T1000 (cell line): ENCODE measurements around the gene ABHD16A.
"Not testable (repeated sequence)": the region's sequence is repeated elsewhere in the genome, so short reads cannot be mapped to it uniquely, and the experiment has no call there.

Experiments
- DNase-seq: peaks from one replicate; lab custom pipeline; 2025; ENCODE audit warnings: mixed read lengths; lab: John Stamatoyannopoulos, UW

ABHD16A gene

GRCh38 chr6:31713991-31714684 is 11.0 kb upstream of the ABHD16A start:
- DNase-seq: no peak

DNA sequence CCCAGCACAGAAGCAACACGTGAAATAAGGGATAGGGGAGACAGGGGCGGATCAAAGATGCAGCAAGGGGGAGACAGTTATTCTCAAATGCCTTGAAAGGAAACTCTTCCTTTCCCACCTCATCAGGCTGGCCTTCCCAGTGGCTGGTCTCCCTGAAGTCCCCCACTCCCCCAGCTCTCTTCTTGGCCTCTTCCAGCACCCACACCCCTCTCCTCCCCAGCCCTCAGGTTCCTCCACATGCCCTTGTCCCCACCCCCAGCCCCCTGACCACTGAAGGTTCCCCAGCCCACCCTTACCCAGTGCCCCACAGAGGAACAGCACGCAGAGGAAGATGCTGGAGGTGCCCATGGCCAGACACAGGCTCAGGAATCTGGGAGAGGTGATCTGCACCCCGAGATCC is 10.3 kb upstream of the ABHD16A start:
- no peak for DNase-seq

DNA sequence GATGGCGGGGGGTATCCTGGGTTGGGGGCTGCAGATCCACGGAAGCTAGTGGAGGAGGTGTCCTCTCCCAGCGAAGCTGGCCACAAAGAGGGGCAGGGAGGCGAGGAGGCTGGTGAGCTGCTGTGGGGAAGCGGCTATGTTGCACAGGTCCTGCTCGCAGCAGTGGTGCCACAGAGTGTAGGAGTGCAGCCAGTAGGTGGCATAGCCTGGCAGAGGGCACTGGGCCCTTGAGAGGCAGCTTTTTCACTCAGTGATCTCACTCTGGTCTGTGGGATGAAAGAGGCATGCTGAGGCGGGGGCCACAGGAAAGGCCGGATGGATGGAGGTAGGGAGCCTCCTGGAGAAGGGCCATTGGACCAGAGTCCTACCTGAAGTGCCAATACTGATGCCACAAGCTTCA is 9.2 kb upstream of the ABHD16A start:
- no peak for DNase-seq

GRCh38 chr6:31711233-31711632 is 8.1 kb upstream of the ABHD16A start:
- DNase-seq: no peak

- DNase-seq: no peak
Observed at GRCh38 chr6:31710523-31711219, 7.5 kb upstream of the ABHD16A start.

DNA sequence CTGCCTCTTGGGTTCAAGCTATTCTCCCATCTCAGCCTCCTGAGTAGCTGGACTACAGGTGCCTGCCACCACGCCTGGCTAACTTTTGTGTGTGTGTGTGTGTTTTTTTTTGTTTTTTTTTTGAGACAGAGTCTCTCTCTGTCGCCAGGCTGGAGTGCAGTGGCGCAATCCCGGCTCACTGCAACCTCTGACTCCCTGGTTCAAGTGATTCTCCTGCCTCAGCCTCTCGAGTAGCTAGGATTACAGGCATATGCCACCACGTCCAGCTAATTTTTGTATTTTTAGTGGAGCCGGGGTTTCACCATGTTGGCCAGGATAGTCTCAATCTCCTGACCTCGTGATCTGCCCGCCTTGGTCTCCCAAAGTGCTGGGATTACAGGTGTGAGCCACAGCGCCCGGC is 6.0 kb upstream of the ABHD16A start:
- not testable (repeated sequence) for DNase-seq

- no peak for DNase-seq
Observed at GRCh38 chr6:31708224-31708623, 5.1 kb upstream of the ABHD16A start.

DNA sequence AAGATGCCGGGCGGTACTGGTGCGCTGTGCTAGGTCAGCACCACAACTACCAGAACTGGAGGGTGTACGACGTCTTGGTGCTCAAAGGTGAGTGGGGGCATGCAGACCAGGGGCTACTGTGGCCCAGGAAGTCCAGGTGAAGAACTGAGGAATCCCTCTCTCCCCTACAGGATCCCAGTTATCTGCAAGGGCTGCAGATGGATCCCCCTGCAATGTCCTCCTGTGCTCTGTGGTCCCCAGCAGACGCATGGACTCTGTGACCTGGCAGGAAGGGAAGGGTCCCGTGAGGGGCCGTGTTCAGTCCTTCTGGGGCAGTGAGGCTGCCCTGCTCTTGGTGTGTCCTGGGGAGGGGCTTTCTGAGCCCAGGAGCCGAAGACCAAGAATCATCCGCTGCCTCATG is 4.6 kb upstream of the ABHD16A start:
- no peak for DNase-seq

DNA sequence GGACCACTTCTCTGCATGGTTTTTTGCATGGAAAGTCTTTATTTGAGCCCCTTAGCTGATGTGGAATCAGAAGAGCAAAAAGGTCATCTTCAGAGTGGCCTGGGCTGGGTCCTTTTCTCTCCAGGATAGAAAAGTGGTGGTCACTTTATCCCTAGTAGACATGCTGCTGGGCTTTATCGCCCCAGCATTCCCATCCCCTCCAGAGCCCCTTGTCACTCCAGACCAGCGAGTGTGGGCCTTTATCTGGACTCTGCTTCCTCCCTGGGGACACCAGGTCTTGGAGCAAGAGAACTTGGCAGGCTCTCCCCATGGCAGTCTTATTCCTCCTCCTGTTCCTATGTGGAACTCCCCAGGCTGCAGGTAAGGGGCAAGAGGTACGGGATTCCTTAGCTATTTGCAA is 3.5 kb upstream of the ABHD16A start, which contains the start of gene LY6G6F:
Gene LY6G6F, plus strand, starts transcription at position 268 of the 400 bp plus-strand sequence. Its CDS starts 41 bp downstream, at position 309.
- DNase-seq: no peak

DNA sequence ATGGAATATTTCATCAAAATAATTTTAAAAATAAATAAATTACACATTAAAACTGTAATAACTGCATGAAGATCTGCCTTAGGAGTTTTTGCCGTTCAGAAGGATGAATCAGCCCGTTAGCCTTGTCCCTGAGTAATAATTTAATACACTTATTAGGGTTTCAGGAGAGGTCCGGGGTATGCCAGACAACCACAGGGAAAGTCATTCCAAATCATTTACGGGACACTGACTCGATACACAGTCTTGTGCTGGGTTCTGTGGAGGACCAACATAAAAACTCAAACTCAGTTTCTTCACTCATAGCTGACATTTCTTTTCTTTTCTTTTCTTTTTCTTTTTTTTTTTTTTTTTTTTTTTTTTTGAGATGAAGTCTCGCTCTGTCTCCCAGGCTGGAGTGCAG is 2.8 kb upstream of the ABHD16A start:
- DNase-seq: no peak

DNA sequence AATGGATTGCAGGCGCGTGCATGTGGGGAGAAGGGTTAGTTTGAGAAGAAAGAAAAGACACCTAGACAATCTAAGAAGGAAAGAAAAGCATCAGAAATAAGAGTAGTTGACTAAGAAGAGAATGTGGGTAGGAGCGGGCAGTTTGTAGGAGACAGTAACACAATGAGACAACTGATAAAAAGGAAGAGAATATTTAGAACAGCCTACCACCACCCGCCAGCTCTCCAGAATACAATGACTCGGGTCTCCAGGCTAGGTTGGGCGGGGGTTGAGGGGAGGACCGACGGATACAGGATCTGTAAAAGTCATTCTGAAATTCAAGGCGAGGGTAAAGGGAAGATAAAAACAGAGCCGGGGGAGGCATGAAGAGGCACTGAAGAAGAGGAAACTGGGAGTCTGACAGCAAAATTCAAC is 712 bp downstream of the ABHD16A start:
- no peak for DNase-seq

- no peak for DNase-seq
Observed at GRCh38 chr6:31701666-31702404, 1.3 kb downstream of the ABHD16A start.

- no peak for DNase-seq
Observed at GRCh38 chr6:31700740-31701401, 2.3 kb downstream of the ABHD16A start.

DNA sequence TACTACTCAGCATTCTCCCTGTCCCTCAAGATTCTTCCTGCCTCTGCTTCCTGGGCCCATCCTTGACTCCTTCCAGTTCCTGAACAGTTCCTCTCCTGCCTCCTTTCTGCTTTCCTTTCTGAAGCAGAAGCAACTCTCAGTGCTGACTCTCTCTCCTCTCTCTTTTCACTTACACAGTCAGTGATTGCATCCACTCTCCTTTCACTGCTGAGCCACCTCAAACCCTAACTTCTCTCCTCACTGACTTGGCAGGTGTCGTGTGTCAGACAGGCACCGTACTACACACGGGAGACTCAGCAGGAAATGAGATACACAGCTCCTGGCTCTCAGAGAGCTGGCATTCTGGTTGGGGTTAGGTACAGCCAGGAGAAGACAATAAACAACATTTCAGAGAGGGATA is 5.6 kb downstream of the ABHD16A start:
- DNase-seq: no peak

- DNase-seq: no peak
Observed at GRCh38 chr6:31693535-31693934, 9.6 kb downstream of the ABHD16A start.

DNA sequence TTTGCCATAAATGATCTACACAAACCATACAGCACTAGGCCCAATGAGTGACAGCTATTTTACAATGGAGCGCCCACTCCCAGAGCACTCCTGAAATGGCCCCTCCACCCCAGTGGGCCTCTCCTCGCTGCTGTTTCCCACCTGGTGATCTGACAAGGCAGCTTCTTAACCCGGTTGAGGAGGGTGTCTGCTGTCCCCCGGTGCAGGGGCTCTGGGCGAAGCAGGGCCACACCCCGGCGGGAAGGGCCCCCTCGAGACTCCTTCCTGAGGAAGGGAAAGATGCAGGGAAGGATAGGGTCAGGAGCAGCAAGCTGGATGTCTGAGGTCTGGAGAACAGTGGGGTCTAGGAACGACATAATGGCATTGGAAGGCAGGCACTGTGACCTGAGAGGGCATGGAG is 10.2 kb downstream of the ABHD16A start:
- no peak for DNase-seq

DNA sequence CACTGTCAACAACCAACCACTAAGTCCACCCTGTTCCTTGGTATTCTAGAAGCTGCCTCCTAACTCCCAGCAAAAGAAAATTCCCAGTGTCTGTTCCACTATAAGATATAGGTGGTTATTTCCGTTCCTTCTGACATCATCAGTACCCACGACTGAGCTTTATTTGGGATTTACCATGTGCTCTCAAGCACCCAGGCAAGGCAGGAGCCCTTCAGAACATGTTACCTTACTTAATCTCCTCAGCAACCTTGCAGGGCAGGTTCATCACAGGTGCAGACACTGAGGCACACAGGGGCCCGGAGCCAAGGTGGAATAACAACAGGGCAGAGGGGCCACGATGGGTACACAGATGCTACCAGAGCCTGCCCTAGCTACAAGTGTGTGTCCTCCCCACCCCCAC is 10.8 kb downstream of the ABHD16A start:
- no peak for DNase-seq

GRCh38 chr6:31691564-31692108 is 11.5 kb downstream of the ABHD16A start:
- DNase-seq: no peak

DNA sequence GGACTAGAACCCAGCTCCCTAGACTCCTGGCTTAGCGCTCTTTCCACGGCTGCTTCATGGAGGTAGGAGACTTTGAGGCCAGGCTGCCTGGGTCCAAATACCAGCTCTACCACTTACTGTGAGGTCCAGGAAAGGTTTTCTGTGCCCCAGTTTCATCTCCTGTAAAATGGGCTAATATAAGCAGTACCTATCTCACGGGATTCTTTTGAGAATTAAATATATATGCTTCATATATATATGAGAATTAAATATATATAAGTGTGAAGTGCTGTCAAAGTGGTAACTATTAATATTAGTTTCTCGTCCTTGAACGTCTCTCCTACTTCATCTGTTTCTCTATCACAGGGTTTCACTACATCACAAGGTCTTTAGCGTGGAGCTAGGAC is 12.1 kb downstream of the ABHD16A start:
- no peak for DNase-seq

DNA sequence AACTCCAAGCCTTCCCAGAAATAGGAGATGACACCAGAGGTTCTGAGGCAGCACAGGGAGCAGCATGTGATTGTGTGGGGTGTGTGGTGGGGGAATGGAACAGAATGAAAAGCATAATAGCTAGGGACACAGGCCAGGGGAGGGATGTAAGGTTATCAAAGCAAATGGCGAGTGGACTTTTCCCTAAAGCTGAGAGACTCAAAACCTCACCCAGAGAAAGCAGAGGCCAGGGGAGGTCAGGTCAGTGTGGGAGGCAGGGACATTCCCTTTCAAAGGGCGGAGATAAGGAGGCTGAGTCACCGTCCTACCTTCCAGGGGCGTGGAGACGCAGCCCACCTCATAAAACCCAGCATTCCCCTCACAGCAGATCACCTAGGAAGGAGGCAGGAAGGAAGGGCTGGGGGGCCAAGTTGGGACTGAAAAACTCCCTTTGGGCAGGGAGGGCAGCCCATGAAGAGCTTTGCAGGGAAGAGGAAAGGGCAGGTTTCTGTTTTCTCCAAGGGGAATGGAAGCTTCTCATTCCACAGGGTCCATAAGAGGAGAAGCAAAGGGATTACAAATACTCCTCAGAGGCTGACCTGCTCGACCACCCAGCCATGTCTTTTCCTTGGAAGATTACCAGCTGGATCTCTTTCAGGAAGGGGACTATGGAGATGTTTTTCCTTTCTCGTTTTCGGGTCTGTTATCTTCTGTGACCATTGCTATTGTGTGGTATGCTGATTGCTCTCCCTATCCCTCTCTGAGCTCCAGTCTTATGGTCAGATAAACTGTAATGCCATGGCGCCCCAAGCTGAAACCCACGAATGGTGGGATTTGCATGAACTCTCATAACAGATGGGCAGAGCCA is 12.7 kb downstream of the ABHD16A start:
- no peak for DNase-seq
